ENCODE data around the gene NRG2.

NRG2 gene

DNA sequence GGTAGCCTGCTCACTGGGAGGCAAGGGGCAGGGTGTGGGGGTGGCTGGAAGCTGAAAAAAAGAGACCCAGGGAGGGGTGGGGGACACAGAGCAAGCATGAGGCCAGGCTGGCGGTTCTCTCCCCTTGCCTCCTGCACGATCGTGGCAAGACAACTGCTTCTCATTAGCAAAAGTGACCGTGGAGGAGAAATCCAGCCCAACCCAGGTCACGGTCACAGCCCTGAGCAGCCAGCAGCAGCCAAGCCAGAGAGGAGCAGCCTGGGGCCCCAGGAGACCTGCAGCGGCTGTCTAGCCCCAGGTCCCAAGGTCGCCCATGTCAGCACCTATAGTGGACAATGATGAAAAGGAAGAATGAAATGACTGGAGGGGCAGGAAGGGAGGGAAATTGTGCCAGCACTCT is 89.1 kb downstream of the NRG2 start:
- no peak overlapping the region for H3K4me3 ChIP-seq (ENCODE audit: control insufficient read depth, low read depth, low read length)
- no peak for DNase-seq (ENCODE audit: low read depth)
- TF ChIP-seq, protein P1, sequence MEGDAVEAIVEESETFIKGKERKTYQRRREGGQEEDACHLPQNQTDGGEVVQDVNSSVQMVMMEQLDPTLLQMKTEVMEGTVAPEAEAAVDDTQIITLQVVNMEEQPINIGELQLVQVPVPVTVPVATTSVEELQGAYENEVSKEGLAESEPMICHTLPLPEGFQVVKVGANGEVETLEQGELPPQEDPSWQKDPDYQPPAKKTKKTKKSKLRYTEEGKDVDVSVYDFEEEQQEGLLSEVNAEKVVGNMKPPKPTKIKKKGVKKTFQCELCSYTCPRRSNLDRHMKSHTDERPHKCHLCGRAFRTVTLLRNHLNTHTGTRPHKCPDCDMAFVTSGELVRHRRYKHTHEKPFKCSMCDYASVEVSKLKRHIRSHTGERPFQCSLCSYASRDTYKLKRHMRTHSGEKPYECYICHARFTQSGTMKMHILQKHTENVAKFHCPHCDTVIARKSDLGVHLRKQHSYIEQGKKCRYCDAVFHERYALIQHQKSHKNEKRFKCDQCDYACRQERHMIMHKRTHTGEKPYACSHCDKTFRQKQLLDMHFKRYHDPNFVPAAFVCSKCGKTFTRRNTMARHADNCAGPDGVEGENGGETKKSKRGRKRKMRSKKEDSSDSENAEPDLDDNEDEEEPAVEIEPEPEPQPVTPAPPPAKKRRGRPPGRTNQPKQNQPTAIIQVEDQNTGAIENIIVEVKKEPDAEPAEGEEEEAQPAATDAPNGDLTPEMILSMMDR (conservative IDR thresholded peaks at IDR 0.05; ENCODE audit: control insufficient read depth, insufficient read depth, low read depth, low read length) = no peak

DNA sequence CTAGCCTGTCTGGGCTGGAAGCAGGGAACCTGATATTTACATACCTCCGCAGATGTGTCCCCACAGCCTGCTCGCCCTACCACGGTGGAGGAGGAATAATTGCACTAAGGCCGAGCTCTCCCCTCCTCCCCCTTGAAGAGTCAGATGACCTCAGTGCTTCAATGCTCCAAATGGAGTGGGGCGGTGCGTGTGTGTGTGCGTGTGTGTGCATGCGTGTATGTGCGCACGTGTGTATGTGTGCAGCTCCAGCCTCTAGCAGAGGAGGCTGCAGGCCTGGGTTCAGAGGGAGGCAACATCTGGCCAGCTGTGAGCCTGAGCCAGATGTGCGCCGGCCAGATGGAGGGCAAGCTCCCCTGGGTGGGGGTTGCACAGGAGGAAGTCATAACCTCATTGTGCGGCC is 90.5 kb downstream of the NRG2 start:
- no peak overlapping the region for H3K4me3 ChIP-seq (ENCODE audit: control insufficient read depth, low read depth, low read length)
- TF ChIP-seq, protein P1 (conservative IDR thresholded peaks at IDR 0.05; ENCODE audit: control insufficient read depth, insufficient read depth, low read depth, low read length) = no peak
- DNase-seq (ENCODE audit: low read depth) = no peak

DNA sequence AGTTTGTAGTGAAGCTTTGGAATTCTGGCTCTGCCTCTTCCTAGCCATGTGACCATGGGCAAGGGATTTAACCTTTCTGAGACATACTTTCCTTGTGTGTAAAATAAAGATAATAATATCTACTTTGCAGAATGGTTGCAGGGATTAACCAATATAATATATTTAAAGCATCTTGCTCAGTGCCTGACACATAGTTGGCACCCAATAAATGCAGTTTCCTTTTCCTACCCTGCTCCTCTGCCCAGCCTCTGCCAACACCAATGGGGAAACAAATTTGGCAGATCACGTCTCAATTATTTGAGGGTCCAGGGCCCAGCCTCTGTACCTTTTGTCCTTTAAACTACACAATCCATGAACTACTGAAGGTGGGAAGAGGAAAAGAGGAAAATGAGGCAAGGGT is 91.1 kb downstream of the NRG2 start:
- no peak overlapping the region for H3K4me3 ChIP-seq (ENCODE audit: control insufficient read depth, low read depth, low read length)
- TF ChIP-seq, protein P1 (conservative IDR thresholded peaks at IDR 0.05; ENCODE audit: control insufficient read depth, insufficient read depth, low read depth, low read length) = no peak
- no peak for DNase-seq (ENCODE audit: low read depth)

DNA sequence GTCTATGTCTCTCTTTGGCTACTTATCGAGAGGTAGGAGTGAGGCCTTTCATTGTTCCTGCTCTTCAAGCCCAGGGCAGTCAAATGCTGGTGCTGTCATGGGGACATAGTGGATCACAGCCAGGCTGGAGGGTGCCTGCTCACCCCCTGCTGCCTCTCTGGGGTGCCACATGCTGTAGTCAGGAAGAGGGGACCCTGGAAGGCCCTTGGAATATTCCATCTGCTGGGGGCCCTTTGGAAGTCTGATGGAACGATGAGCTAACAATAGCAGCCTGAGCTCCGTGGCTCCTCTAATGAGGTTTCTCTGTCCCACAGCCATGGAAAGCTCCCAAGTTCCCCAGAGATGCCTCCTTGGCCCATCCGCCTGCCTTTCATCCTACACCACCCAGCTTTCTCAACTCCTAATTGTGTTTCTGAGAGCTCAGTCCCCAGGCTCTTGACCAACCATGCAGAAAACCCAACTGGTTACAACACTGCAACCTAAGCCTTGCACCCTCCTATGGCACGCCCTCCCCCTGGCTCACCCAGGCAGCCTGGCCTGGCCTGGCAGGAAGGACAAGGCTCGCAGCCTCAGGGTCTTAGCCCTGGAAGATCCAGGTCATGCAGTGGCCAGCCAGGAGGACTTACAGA is 91.7 kb downstream of the NRG2 start:
- no peak for DNase-seq (ENCODE audit: low read depth)

DNA sequence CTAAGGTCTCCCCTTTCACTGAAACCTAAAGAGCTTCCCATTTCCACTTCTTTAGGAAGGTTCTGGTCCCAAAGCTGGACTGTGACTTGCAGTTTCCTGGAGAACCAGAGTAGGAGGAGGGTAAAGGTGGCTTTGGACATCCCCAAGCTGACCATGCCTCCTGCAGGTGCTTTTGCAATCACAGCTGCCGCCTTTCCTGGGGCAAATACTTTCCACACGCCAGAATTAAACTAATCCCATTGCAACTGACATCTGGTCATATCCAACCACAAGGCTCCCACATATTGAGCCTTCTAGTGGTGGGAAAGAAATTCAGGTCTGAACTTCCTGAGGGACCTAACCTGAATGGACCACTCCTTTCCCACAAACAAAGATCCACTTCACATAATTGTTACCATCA is 92.7 kb downstream of the NRG2 start:
- TF ChIP-seq, protein P1 (conservative IDR thresholded peaks at IDR 0.05; ENCODE audit: control insufficient read depth, insufficient read depth, low read depth, low read length) = no peak
- no peak for DNase-seq (ENCODE audit: low read depth)
- no peak overlapping the region for H3K4me3 ChIP-seq (ENCODE audit: control insufficient read depth, low read depth, low read length)

More for the DNA sequence above, 91.7 kb downstream of the NRG2 start:
- no peak overlapping the region for H3K4me3 ChIP-seq (ENCODE audit: control insufficient read depth, low read depth, low read length)
- TF ChIP-seq, protein P1 (conservative IDR thresholded peaks at IDR 0.05; ENCODE audit: control insufficient read depth, insufficient read depth, low read depth, low read length) = no peak

DNA sequence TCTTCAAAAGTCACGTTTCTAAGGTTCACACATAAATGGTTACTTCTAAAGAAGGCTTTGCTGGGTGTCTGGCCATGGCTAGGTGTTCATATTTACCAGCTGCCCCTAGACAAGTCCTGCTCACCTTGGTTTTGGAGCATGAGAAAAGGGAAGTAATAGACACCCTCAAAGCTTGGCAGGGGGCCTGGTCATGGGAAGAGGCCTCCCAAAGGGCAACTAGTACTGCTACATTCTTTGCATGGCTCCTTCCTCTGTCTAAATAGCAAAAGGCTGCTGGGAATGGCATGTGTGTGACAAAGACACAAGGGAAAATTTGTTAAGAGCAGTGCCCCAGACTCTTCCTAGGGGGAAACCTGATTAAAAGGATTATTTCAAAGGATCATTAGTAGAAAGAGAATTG is 93.4 kb downstream of the NRG2 start:
- no peak for DNase-seq (ENCODE audit: low read depth)
- H3K4me3 ChIP-seq (ENCODE audit: control insufficient read depth, low read depth, low read length) = no peak overlapping the region
- TF ChIP-seq, protein P1 (conservative IDR thresholded peaks at IDR 0.05; ENCODE audit: control insufficient read depth, insufficient read depth, low read depth, low read length) = no peak

DNA sequence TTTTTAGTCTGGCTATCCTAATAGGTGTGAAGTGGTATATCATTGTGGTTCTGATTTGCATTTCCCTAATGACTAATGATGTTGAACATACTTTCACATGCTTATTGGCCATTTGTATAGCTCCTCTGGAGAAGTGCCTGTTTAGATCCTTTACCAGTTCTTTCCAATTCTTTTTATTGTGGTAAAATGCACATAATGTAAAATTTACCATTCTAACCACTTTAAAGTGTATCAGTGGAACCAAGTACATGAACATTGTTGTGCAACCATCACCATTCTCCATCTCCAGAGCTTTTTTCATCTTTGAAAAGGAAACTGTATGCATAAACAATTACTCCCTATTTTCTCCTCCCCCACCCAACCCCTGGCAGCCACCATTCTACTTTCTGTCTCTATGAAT is 95.4 kb downstream of the NRG2 start:
- DNase-seq (ENCODE audit: low read depth) = no peak
- TF ChIP-seq, protein P1 (conservative IDR thresholded peaks at IDR 0.05; ENCODE audit: control insufficient read depth, insufficient read depth, low read depth, low read length) = no peak
- no peak overlapping the region for H3K4me3 ChIP-seq (ENCODE audit: control insufficient read depth, low read depth, low read length)

Measured in fibroblast of mammary gland (primary cell).